DMS114 treated with DMSO at 0.1 percent for 48 hours (cell line): ENCODE results near the gene LCN9.

Experiments used
- DNase-seq: peaks from one replicate; lab custom pipeline; 2025; ENCODE audit not compliant: unreplicated experiment; lab: John Stamatoyannopoulos, UW

LCN9 gene

DNA sequence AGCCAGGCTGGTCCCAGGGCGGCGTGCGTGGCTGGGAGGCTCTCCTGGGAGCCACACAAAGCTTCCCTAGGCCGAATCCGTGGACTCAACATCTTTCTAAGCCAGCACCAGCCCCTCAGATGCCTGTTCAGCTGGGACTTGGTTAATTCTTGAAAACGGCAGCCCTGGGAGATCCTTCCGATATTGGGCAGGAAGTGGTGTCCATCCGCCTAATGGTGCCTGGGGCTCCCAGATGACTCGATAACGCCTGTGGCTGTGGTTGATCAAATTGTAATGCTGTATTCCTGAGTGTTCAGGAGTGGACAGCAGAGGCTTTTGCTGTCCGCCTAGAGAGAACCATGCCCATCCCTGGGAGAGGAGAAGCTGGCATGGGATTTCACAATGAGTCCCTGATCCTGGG is 52.9 kb downstream of the LCN9 start:
- DNase-seq, result no peak
